DMS79 treated with DMSO at 0.1 percent for 48 hours (cell line): ENCODE results near the gene CNTNAP4.

Experiments used
- DNase-seq: peaks from one replicate; lab custom pipeline; 2025; lab: John Stamatoyannopoulos, UW

Gene CNTNAP4

GRCh38 chr16:76583945-76584344 is 306.7 kb downstream of the CNTNAP4 start:
- DNase-seq, result no peak

- DNase-seq, result no peak
These were observed 321.3 kb downstream of the CNTNAP4 start for GRCh38 chr16:76598498-76598897.

GRCh38 chr16:76607317-76607716 is 330.1 kb downstream of the CNTNAP4 start:
- no peak for DNase-seq
